K562 (cell line): Measurements from ENCODE around the gene MYO1A. TPM values are rescaled to one million over a fixed set of nuclear protein-coding genes. Genes with fewer than 3 reads are reported as not detected.

Experiments
- ETV1 ChIP-seq: fragments of 450-650 bp; conservative IDR thresholded peaks from 2 replicates; pipeline ENCODE4 v1.6.1; 2016; ENCODE audit warnings: missing genetic modification characterization, control low read depth, low read depth, missing compliant biosample characterization
- GABPB2 ChIP-seq: fragments of 250-450 bp; sonication (Bioruptor Pico); conservative IDR thresholded peaks from 2 replicates; pipeline ENCODE4 v1.5.1; 2021; ENCODE audit warnings: mild to moderate bottlenecking
- GMEB1 ChIP-seq: fragments of 250-450 bp; sonication (Bioruptor Pico); IDR thresholded peaks from 2 replicates; pipeline ENCODE4 v1.4.0; 2020; ENCODE audit warnings: mild to moderate bottlenecking
- HDAC6 ChIP-seq: IDR thresholded peaks from 2 replicates; pipeline ENCODE4 v1.6.1; 2012; ENCODE audit warnings: low read depth, mild to moderate bottlenecking, control low read depth, inconsistent platforms, low read length, moderate library complexity
- RBM14 ChIP-seq: fragments of 200-400 bp; formaldehyde crosslinking; IDR thresholded peaks from 2 replicates; pipeline ENCODE4 v1.6.1; 2018; ENCODE audit warnings: low read depth, mild to moderate bottlenecking, low read length, moderate library complexity, borderline replicate concordance; ENCODE audit not compliant: insufficient read depth
- ZBTB40 ChIP-seq, 2 experiments: fragments of 450-650 bp in 1 of 2; sonication (generic) in 1 of 2; formaldehyde crosslinking in 1 of 2; IDR thresholded peaks; 2 replicates each; pipeline versions ENCODE4 v1.7.1 to v1.9.0; 2016 to 2022; ENCODE audit warnings: inconsistent platforms in 1 of 2, mild to moderate bottlenecking in 1 of 2, missing genetic modification reagents in 1 of 2
- polyA plus RNA-seq, 8 experiments: library from polyadenylated mRNA; depleted of rRNA in 4 of 8; stranded (reverse) in 5 of 8; unstranded in 3 of 8; fragments of >200 nt; fragmentation: Nextera tagmentation in 2 of 8; fragmentation: Illumina TruSeq in 1 of 8; extraction: Ambion mirVana in 2 of 8; extraction: Trizol in 1 of 8; gene quantifications; 2 replicates each; pipeline versions ENCODE4 v1.2.1 to v1.2.3, GENCODE V29; 2011 to 2014; ENCODE audit warnings: inconsistent platforms in 1 of 8, missing spikeins in 1 of 8
- total RNA-seq, 7 experiments: library from RNA; depleted of rRNA in 6 of 7; stranded (reverse); fragments of >200 nt in 6 of 7; fragmentation: Illumina TruSeq in 2 of 7; extraction: Trizol in 2 of 7; gene quantifications; 2 replicates each; pipeline versions ENCODE4 v1.2.1 to v1.2.3, GENCODE V29; 2011 to 2021; ENCODE audit warnings: low replicate concordance in 1 of 7

The MYO1A gene
- total and polyA plus RNA-seq, 9 of the 15 experiments (the other 6 are each of a cell fraction or from before 2014, with no cell fraction given): 0.03 to 0.29 (median 0.14) TPM; not detected in 2

GRCh38 chr12:57078519-57079404 lies 28.8 kb upstream of the MYO1A start, which contains the start of gene NEMP1 (continued):
- TF ChIP-seq GMEB1 (no peak), RBM14 (no peak), GABPB2 (CRISPR knock-in tag) (no peak), HDAC6 (no peak), ETV1 (tag) (peak; percentile 63), ZBTB40 (IDR thresholded peaks at IDR 0.05) (peak; percentile 95), ZBTB40 (CRISPR knock-in tag; IDR thresholded peaks at IDR 0.05) (no peak)
